ENCODE data around the gene RPS28.
A peak's percentile ranks its signal among the peaks of the same experiment; 100 is the strongest.

RPS28 gene

GRCh38 chr19:8333767-8334457 is 12.6 kb downstream of the RPS28 start:
- no peak for DNase-seq (ENCODE audit: low read depth)
- TF ChIP-seq CTCF (conservative IDR thresholded peaks at IDR 0.05; ENCODE audit: low read depth, low read length): no peak
- no peak overlapping the region for H3K4me3 ChIP-seq (ENCODE audit: low read depth, low read length)

- no peak overlapping the region for H3K4me3 ChIP-seq (ENCODE audit: low read depth, low read length)
- peak; percentile 65 for DNase-seq (ENCODE audit: low read depth)
- TF ChIP-seq CTCF (conservative IDR thresholded peaks at IDR 0.05; ENCODE audit: low read depth, low read length): no peak
These were observed 13.4 kb downstream of the RPS28 start for GRCh38 chr19:8334458-8335342.

GRCh38 chr19:8335343-8336071 is 14.2 kb downstream of the RPS28 start:
- TF ChIP-seq CTCF (conservative IDR thresholded peaks at IDR 0.05; ENCODE audit: low read depth, low read length): no peak
- no peak for DNase-seq (ENCODE audit: low read depth)
- no peak overlapping the region for H3K4me3 ChIP-seq (ENCODE audit: low read depth, low read length)

GRCh38 chr19:8336072-8336569 is 14.8 kb downstream of the RPS28 start:
- DNase-seq (ENCODE audit: low read depth): no peak
- no peak for TF ChIP-seq CTCF (conservative IDR thresholded peaks at IDR 0.05; ENCODE audit: low read depth, low read length)
- no peak overlapping the region for H3K4me3 ChIP-seq (ENCODE audit: low read depth, low read length)

- no peak for TF ChIP-seq CTCF (conservative IDR thresholded peaks at IDR 0.05; ENCODE audit: low read depth, low read length)
- DNase-seq (ENCODE audit: low read depth): no peak
- no peak overlapping the region for H3K4me3 ChIP-seq (ENCODE audit: low read depth, low read length)
These were observed 15.4 kb downstream of the RPS28 start for GRCh38 chr19:8336660-8337059.

GRCh38 chr19:8337728-8338127 is 16.4 kb downstream of the RPS28 start:
- DNase-seq (ENCODE audit: low read depth): no peak
- TF ChIP-seq CTCF (conservative IDR thresholded peaks at IDR 0.05; ENCODE audit: low read depth, low read length): no peak
- H3K4me3 ChIP-seq (ENCODE audit: low read depth, low read length): no peak overlapping the region

Data from choroid plexus epithelial cell (primary cell).